Suprapubic skin (tissue), 3 donors: ENCODE data around the gene PCTP.

ENCODE experiments used
- CTCF ChIP-seq, 2 donors: fragments of 200-600 bp in 1 of 2; fragments of 450-650 bp in 1 of 2; sonication (generic) in 1 of 2; IDR thresholded peaks; one replicate each; pipeline ENCODE4 v1.5.1; 2016 to 2019; ENCODE audit warnings: antibody characterized with exemption in 2 of 2, mild to moderate bottlenecking in 1 of 2, moderate library complexity in 1 of 2
- POLR2AphosphoS5 ChIP-seq, 3 donors: sonication (generic); formaldehyde crosslinking; IDR thresholded peaks; one replicate each; pipeline ENCODE4 v1.6.1; 2017; ENCODE audit warnings: antibody characterized with exemption in 3 of 3

GRCh38 chr17:55762086-55762858 is 11.4 kb downstream of the PCTP start:
- TF ChIP-seq CTCF (IDR thresholded peaks at IDR 0.05) (no peak), POLR2AphosphoS5 (IDR thresholded peaks at IDR 0.05) (no peak)
